ENCODE results near the gene NEGR1. TPM values are rescaled to one million over a fixed set of nuclear protein-coding genes. Genes with fewer than 3 reads are reported as not detected.

NEGR1 gene
- total and polyA plus RNA-seq, 7 experiments from 2014 or later = 0.08 to 1.2 TPM; not detected in 5

DNA sequence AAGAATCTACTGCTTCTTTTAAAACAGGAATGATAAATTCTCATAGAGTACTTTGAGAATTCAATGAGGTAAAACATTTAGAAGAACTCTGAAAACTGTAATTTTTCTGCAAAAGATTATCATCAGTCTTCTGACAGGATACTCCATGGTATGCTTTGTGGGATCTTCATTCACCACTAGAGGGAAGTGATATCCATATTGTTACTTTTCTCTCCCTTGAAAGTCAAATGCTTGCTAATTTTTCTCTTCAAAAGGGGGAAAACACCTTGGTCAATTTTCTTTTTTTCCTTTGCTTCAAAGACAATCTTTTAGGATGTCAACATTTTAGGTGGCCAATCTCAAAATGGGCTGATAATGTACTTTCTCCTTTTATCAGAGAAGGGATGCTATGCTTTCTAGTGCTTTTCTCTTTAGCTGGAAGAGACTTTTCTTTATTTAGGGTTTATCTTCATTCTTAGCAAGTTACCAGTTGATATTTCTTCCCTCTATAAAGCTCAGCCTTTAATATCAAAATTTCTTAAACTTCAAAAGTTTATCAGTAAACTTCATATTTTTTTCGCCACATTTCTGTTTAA, 95.5 kb downstream of the NEGR1 start:
- Mint-ChIP-seq H3K4me1 (no peaks in the 10 kb centered on the region), H3K27me3 (no peaks in the 10 kb centered on the region), H3K9me3 (peaks cover 0 to 4% (median 0%) of the 10 kb centered on the region in 11 donors), H3K36me3 (no peaks in the 10 kb centered on the region), H3K4me3 (no peak overlapping the region), H3K27ac (no peak overlapping the region)
- Histone ChIP-seq H3K27ac (ENCODE audit: low read depth, low read length) (no peak overlapping the region), H3K4me3 (ENCODE audit: low read length) (no peak overlapping the region), H3K9me3 (ENCODE audit: control insufficient read depth in 2 of 3, low read length in 3 of 3) (no peaks in the 10 kb centered on the region), H3K27me3 (ENCODE audit: control insufficient read depth in 2 of 2, insufficient read depth in 2 of 2, low read length in 2 of 2) (no peaks in the 10 kb centered on the region), H3K36me3 (ENCODE audit: control insufficient read depth in 2 of 3, insufficient read depth in 3 of 3, low read length in 3 of 3) (no peaks in the 10 kb centered on the region), H3K4me1 (ENCODE audit: control insufficient read depth in 2 of 2, insufficient read depth in 2 of 2, low read length in 2 of 2) (no peaks in the 10 kb centered on the region)
- no peak for ATAC-seq
- ChIA-PET POLR2A (no interaction called here), CTCF (no interaction called here)
- no peak for DNase-seq
- intact Hi-C loops (cut with micrococcal nuclease) = no loop called here

DNA sequence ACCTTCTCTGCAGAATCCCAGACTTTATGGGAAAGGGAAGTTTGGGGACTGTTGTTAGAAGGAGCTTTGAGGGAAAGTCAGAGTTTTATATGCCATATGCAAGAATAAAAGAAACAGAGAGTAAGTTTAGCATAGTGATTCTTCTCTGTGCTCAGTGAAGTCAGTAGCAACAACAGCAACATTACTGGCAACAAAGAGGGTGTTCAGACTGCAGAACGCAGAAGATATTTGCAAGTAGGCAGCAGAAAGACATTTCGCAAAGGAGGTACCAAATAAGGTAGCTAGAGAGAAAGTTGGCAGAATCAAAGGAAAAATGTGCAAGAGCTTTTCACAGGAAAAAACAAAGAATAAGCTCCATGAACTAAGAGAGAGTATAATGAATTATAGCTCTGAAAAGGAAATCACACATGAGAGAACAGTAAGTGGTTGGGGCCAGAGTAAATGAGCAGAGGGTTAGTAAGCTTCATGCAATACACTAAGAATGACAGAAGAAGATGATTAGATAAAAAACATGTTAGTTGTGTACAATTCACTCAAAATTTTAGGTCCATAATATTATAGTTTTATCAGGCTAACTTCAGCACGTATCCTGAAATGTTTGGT, 98.1 kb downstream of the NEGR1 start:
- Histone ChIP-seq H3K36me3 (ENCODE audit: control insufficient read depth in 2 of 3, insufficient read depth in 3 of 3, low read length in 3 of 3) (no peaks in the 10 kb centered on the region), H3K4me1 (ENCODE audit: control insufficient read depth in 2 of 2, insufficient read depth in 2 of 2, low read length in 2 of 2) (no peaks in the 10 kb centered on the region), H3K9me3 (ENCODE audit: control insufficient read depth in 2 of 3, low read length in 3 of 3) (no peaks in the 10 kb centered on the region), H3K27me3 (ENCODE audit: control insufficient read depth in 2 of 2, insufficient read depth in 2 of 2, low read length in 2 of 2) (no peaks in the 10 kb centered on the region), H3K4me3 (ENCODE audit: low read length) (no peak overlapping the region), H3K27ac (ENCODE audit: low read depth, low read length) (no peak overlapping the region)
- no peak overlapping the region for H3K4me3 Mint-ChIP-seq
- no peak overlapping the region for H3K27ac Mint-ChIP-seq
- ATAC-seq (no peak), DNase-seq (no peak)
- peaks cover 0 to 2% (median 0%) of the 10 kb centered on the region in 11 donors for H3K9me3 Mint-ChIP-seq
- POLR2A ChIA-PET = no interaction called here
- H3K27me3 Mint-ChIP-seq = no peaks in the 10 kb centered on the region
- no peaks in the 10 kb centered on the region for H3K36me3 Mint-ChIP-seq
- intact Hi-C loops (cut with micrococcal nuclease) = no loop called here
- H3K4me1 Mint-ChIP-seq = no peaks in the 10 kb centered on the region
- CTCF ChIA-PET = no interaction called here

DNA sequence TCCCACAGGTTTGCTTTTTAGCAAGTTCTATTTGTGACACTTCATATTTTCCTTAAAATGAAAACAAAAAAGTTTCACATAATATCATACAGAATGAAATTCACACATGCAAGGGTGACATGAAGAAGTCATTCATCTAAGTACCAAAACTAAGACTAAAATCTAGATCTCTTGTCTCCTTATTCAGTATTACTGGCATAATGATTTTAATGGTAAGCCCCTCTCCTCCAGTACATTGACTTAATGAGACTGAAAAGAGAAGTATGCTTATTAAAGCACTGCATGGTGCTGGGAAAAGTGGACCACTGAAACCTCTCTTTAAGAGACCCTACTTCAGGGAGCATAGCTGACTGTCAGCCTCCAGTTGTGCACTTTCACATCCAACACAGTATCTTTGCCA, 99.5 kb downstream of the NEGR1 start:
- Mint-ChIP-seq H3K27me3 (no peaks in the 10 kb centered on the region), H3K27ac (no peak overlapping the region), H3K9me3 (peaks cover 0 to 2% (median 0%) of the 10 kb centered on the region in 11 donors), H3K4me1 (no peaks in the 10 kb centered on the region), H3K4me3 (no peak overlapping the region), H3K36me3 (no peaks in the 10 kb centered on the region)
- ChIA-PET CTCF (no interaction called here), POLR2A (no interaction called here)
- H3K4me1 ChIP-seq (ENCODE audit: control insufficient read depth in 2 of 2, insufficient read depth in 2 of 2, low read length in 2 of 2) = no peaks in the 10 kb centered on the region
- H3K27me3 ChIP-seq (ENCODE audit: control insufficient read depth in 2 of 2, insufficient read depth in 2 of 2, low read length in 2 of 2) = no peaks in the 10 kb centered on the region
- intact Hi-C loops (cut with micrococcal nuclease) = no loop called here
- H3K27ac ChIP-seq (ENCODE audit: low read depth, low read length) = no peak overlapping the region
- no peak overlapping the region for H3K4me3 ChIP-seq (ENCODE audit: low read length)
- H3K36me3 ChIP-seq (ENCODE audit: control insufficient read depth in 2 of 3, insufficient read depth in 3 of 3, low read length in 3 of 3) = no peaks in the 10 kb centered on the region
- DNase-seq (no peak), ATAC-seq (no peak)
- no peaks in the 10 kb centered on the region for H3K9me3 ChIP-seq (ENCODE audit: control insufficient read depth in 2 of 3, low read length in 3 of 3)

DNA sequence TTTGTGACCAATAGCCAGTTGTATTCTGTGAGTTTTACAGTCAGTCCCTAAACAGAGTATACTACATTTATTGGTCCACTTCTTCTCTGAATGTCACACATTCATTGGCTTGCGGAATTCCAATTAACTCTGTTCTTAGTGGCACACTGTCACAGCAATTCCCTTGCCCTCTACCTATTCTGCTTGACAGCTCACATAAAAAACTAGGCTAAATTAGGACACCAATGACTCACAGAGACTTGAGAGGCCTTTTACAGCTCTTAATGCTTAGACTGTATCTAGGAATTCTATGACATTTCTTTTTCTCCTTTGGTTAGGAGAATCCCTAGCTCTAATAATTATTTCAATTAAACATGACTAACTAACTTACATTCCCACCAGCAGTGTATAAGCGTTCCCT, 104.1 kb downstream of the NEGR1 start:
- H3K9me3 ChIP-seq (ENCODE audit: control insufficient read depth in 2 of 3, low read length in 3 of 3) = no peaks in the 10 kb centered on the region
- intact Hi-C loops (cut with micrococcal nuclease) = no loop called here
- no peaks in the 10 kb centered on the region for H3K27me3 Mint-ChIP-seq
- ATAC-seq (no peak), DNase-seq (no peak)
- POLR2A ChIA-PET = no interaction called here
- H3K4me3 ChIP-seq (ENCODE audit: low read length) = no peak overlapping the region
- CTCF ChIA-PET = no interaction called here
- H3K9me3 Mint-ChIP-seq = peaks cover 0 to 4% (median 0%) of the 10 kb centered on the region in 11 donors
- H3K27ac Mint-ChIP-seq = no peak overlapping the region
- no peaks in the 10 kb centered on the region for H3K36me3 Mint-ChIP-seq
- no peak overlapping the region for H3K27ac ChIP-seq (ENCODE audit: low read depth, low read length)
- no peak overlapping the region for H3K4me3 Mint-ChIP-seq
- no peaks in the 10 kb centered on the region for H3K27me3 ChIP-seq (ENCODE audit: control insufficient read depth in 2 of 2, insufficient read depth in 2 of 2, low read length in 2 of 2)
- no peaks in the 10 kb centered on the region for H3K4me1 ChIP-seq (ENCODE audit: control insufficient read depth in 2 of 2, insufficient read depth in 2 of 2, low read length in 2 of 2)
- H3K36me3 ChIP-seq (ENCODE audit: control insufficient read depth in 2 of 3, insufficient read depth in 3 of 3, low read length in 3 of 3) = no peaks in the 10 kb centered on the region
- no peaks in the 10 kb centered on the region for H3K4me1 Mint-ChIP-seq

DNA sequence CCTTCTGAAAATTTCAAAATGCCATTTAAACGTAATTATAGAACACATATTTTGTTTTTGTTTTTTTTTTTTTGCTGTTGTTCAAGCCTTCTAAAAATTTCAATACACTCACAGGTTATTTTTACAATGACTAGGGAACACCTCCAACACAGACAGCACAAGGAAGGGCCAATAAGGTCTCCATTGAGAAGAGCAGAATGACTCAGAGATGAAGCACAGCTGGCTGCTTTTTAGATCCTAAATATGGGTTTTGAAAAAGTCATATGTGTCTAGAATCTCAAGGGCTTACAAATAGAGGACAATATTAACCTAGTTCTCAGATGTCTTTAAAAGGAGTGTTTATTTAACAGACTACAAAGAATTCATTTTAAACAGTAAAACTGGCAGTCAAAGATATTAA, 104.6 kb downstream of the NEGR1 start:
- H3K36me3 ChIP-seq (ENCODE audit: control insufficient read depth in 2 of 3, insufficient read depth in 3 of 3, low read length in 3 of 3) = no peaks in the 10 kb centered on the region
- no peaks in the 10 kb centered on the region for H3K27me3 ChIP-seq (ENCODE audit: control insufficient read depth in 2 of 2, insufficient read depth in 2 of 2, low read length in 2 of 2)
- no peaks in the 10 kb centered on the region for H3K4me1 ChIP-seq (ENCODE audit: control insufficient read depth in 2 of 2, insufficient read depth in 2 of 2, low read length in 2 of 2)
- Mint-ChIP-seq H3K27me3 (no peaks in the 10 kb centered on the region), H3K4me1 (no peaks in the 10 kb centered on the region), H3K27ac (no peak overlapping the region), H3K36me3 (no peaks in the 10 kb centered on the region), H3K4me3 (no peak overlapping the region), H3K9me3 (peaks cover 0 to 4% (median 0%) of the 10 kb centered on the region in 11 donors)
- intact Hi-C loops (cut with micrococcal nuclease) = no loop called here
- H3K4me3 ChIP-seq (ENCODE audit: low read length) = no peak overlapping the region
- CTCF ChIA-PET = no interaction called here
- DNase-seq = no peak
- no peak overlapping the region for H3K27ac ChIP-seq (ENCODE audit: low read depth, low read length)
- no peak for ATAC-seq
- H3K9me3 ChIP-seq (ENCODE audit: control insufficient read depth in 2 of 3, low read length in 3 of 3) = no peaks in the 10 kb centered on the region
- POLR2A ChIA-PET = no interaction called here

DNA sequence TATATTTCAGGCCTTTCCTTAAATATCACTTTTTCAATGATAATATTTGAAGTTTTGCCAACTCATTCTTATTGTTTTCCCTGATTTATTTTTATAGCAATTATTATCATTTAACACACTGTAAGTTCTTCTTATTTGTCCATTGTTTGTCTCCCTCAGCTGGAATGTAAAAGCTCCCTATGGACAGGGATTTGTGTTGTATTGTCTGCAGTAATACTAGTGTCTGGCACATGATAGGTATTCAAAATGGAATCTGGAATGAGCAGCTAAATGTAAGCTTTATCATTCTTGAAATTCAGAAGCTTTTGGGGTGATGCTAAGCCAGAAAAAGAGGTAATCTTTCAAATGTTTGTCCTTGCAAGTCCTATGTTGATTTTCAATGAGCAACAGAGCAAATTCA, 112.1 kb downstream of the NEGR1 start:
- no peak overlapping the region for H3K27ac Mint-ChIP-seq
- ChIA-PET POLR2A (no interaction called here), CTCF (no interaction called here)
- H3K4me3 Mint-ChIP-seq = no peak overlapping the region
- intact Hi-C loops (cut with micrococcal nuclease) = no loop called here
- no peaks in the 10 kb centered on the region for H3K36me3 Mint-ChIP-seq
- H3K9me3 Mint-ChIP-seq = no peaks in the 10 kb centered on the region
- Histone ChIP-seq H3K27ac (ENCODE audit: low read depth, low read length) (no peak overlapping the region), H3K9me3 (ENCODE audit: control insufficient read depth in 2 of 3, low read length in 3 of 3) (no peaks in the 10 kb centered on the region), H3K4me3 (ENCODE audit: low read length) (no peak overlapping the region), H3K4me1 (ENCODE audit: control insufficient read depth in 2 of 2, insufficient read depth in 2 of 2, low read length in 2 of 2) (no peaks in the 10 kb centered on the region), H3K36me3 (ENCODE audit: control insufficient read depth in 2 of 3, insufficient read depth in 3 of 3, low read length in 3 of 3) (no peaks in the 10 kb centered on the region), H3K27me3 (ENCODE audit: control insufficient read depth in 2 of 2, insufficient read depth in 2 of 2, low read length in 2 of 2) (no peaks in the 10 kb centered on the region)
- H3K27me3 Mint-ChIP-seq = no peaks in the 10 kb centered on the region
- DNase-seq = no peak
- H3K4me1 Mint-ChIP-seq = no peaks in the 10 kb centered on the region
- no peak for ATAC-seq

DNA sequence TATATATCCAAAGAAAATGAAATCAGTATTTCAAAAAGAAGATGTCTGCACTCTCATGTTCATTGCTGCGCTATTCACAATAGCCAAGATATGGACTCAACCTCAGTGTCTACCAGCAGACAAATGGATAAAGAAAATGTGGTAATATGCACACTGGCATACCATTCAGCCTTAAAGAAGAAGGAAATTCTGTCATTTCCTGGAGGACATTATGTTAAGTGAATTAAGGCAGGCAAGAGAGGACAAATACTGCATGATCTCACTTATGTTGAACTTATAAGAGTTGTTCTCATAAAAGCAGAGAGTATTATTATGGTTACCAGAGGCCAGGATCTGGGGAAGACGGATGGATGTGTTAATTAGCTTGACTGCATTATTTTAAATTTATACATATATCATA, 115.9 kb downstream of the NEGR1 start:
- no peak overlapping the region for H3K4me3 Mint-ChIP-seq
- H3K27ac Mint-ChIP-seq = no peak overlapping the region
- no peaks in the 10 kb centered on the region for H3K27me3 Mint-ChIP-seq
- Histone ChIP-seq H3K27ac (ENCODE audit: low read depth, low read length) (no peak overlapping the region), H3K9me3 (ENCODE audit: control insufficient read depth in 2 of 3, low read length in 3 of 3) (no peaks in the 10 kb centered on the region), H3K4me1 (ENCODE audit: control insufficient read depth in 2 of 2, insufficient read depth in 2 of 2, low read length in 2 of 2) (no peaks in the 10 kb centered on the region), H3K27me3 (ENCODE audit: control insufficient read depth in 2 of 2, insufficient read depth in 2 of 2, low read length in 2 of 2) (no peaks in the 10 kb centered on the region), H3K36me3 (ENCODE audit: control insufficient read depth in 2 of 3, insufficient read depth in 3 of 3, low read length in 3 of 3) (no peaks in the 10 kb centered on the region), H3K4me3 (ENCODE audit: low read length) (no peak overlapping the region)
- no peaks in the 10 kb centered on the region for H3K4me1 Mint-ChIP-seq
- DNase-seq = no peak
- ChIA-PET CTCF (no interaction called here), POLR2A (no interaction called here)
- intact Hi-C loops (cut with micrococcal nuclease) = no loop called here
- H3K36me3 Mint-ChIP-seq = no peaks in the 10 kb centered on the region
- no peak for ATAC-seq
- H3K9me3 Mint-ChIP-seq = no peaks in the 10 kb centered on the region

Measured in naive thymus-derived CD4-positive, alpha-beta T cell (primary cell).